GM19438 (cell line): ENCODE data around the gene SPON2.

Experiments used
- ATAC-seq: cut with Tn5 transposase; IDR thresholded peaks from one replicate; pipeline ENCODE4 v1.9.1; 2021; ENCODE audit warnings: low read depth; ENCODE audit not compliant: unreplicated experiment

SPON2 gene

DNA sequence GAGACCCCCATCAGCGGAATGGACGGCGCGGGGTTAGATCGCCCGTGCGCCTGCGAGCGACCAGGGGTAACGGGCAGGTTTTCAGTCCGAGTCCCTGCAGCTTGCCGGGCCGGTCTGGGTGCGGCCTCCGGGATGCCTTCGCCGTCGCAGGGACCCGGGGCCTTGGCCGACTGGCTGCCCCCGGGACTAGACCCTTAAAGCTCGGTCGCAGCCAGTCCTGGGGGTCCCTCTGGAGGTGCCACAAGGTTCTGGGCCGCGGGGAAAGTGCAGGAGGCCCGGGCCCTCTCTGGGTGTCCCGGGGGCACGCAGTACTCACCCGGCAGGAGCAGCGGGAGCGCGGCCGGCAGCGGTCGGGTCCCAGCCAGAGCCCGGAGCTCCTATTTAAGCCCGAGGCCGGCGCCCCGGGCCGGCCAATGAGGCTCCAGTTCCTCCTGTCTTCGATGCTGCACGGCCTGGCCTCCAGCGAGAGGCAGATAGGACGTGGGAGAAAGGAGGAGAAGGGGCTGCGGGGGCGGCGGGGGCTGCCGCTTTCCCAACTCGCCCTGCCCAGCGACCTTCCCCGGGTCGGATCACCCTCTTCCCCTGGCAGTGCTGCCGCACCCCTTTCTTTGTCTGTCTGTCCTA, at the start of gene SPON2:
Gene SPON2, minus strand, starts transcription at position 356 of the 624 bp plus-strand sequence.
- ATAC-seq, result no peak

DNA sequence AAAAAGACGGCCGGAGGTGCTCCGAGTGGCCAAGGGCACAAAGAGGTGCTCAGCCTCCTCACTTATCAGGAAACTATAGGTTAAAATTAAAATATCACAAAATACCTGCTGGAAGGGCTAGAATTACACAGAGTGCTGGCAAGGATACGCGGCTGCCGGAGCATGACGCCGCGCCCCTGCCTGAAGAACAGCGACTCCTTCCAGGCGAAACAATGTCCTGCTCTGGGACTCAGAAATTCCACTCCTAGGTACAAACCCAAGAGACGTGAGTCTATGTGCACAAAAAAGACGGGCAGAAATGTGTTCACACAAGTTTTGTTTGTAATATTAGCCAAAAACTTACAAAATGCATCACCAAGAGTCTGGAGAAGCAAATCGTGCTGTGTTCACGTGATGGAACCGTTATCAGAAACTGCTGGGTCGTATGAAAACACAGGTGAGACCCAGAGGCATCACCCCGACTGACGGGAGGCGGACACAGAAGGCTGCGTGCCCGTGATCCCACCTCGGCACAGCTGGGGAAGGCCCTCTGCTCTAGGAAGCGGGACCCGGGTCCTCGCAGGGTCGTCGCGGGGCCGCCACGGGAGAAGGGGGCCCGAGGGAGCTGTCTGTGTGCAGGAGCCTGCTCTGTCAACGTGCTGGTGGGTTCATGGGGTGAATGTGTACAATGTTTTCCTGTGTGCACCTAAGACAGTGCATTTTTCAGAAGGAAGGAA, 48.9 kb upstream of the SPON2 start:
- no peak for ATAC-seq

DNA sequence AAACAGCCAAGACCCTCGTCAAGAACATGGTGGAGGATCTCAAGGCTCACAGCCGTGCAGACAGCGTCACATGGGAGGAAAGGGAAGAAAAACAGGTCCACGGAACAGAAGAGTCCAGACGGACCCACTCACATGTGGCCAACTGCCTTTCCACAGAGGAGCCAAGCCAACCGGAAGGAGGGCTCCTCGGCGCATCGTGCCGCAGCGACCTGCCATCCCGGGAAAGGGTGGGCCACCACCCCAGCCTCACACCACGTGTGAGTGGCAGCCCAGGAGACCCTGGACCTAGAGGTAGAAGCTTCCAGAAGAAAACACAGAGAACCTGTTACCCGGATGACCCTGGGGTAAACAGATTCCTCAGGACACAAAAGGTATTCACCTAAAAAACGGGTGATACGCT, 48.2 kb upstream of the SPON2 start:
- no peak for ATAC-seq

DNA sequence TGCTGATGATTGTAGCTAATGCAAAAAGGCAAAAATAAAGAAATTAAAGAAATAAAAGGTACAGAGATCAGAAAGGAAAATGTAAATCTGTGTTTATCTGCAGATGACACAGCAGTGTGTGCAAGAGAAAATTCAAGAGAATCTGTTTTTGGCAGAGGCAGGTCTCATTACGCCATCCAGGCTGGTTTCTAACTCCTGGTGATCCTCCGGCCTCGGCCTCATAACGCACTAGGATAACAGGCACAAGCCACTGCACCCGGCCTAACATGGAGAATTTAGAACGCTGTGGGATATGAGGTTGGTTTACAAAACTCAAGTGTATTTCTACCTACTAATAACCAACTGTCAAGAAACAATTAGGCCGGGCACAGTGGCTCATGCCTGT, 47.2 kb upstream of the SPON2 start:
- no peak for ATAC-seq

DNA sequence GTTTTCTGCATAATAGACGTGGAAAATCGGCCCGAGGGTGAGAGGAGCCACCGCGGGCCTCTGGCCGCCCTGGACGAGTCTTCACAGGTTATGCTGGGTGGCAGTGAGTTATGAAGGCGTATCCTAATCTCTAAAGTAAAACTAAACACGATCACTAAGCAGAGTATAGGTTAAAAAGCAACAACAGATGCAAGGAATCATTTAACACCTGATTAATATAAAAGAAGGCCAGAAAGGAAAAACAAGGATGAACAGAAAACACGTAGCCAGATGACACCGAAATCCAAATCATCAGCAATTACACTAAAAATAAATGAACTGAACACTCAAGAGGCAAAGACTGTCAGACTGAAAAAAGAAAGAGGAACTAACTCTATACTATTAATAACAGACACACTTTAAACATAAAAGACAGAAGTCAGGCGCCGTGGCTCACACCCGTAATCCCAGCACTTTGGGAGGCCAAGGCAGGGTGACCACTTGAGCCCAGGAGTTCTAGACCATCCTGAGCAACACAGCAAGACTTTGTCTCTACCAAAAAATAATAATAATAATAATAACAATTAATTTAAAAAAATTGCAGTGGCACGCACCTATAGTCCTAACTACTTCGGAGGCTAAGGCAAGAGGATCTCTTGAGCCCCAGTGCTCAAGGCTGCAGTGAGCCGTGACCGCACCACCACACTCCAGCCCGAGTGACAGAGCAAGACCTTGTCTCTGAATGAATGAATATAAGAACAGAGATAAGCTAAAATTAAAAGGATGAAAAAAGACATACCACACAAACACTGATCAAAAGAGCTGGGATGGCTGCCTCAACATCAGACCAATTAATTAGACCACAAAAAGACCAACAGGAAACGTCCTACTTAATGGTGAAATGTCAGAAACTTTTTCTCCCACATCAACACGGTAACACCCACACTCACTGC, 46.5 kb upstream of the SPON2 start:
- ATAC-seq, result peak; percentile 62

DNA sequence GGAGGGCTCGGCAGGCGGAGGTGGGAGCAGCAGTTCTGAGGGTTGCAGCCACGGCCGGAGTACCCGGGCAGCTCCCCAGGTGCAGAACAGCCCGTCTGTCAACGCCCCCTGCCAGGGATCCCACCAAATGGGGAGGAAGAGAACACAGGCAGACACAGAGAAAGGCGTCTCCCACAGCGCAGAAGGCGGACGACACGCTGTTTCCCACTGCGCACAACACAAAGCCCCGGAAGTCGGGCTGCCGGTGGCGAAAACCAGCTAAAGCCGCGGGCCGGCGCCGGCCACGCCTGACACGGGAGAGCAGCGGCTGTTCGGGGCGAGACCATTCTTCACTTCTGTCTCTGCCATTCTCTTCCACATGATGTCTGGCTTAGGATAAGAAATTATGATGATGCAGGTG, 45.0 kb upstream of the SPON2 start:
- ATAC-seq, result no peak

DNA sequence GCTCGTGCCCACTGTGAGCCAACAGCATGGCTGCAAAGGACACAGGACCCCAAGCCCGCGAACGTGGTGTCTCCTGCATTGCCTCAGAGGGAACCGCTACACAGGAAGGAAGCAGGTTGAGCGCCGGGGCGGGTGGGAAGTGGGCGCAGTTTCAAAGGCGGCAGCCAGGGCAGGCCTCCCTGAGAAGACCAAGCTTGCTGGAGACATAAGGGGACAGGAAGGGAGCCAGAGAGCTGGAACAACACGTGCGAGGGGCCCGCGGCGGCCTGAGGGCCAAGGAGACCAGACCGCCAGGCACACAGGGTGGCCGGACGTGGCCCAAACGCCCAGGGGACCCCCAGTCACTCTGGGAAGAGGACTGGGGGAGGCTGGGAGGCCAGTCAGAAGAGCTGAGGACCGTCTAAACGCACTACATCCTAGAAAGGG, 44.5 kb upstream of the SPON2 start:
- ATAC-seq, result no peak

DNA sequence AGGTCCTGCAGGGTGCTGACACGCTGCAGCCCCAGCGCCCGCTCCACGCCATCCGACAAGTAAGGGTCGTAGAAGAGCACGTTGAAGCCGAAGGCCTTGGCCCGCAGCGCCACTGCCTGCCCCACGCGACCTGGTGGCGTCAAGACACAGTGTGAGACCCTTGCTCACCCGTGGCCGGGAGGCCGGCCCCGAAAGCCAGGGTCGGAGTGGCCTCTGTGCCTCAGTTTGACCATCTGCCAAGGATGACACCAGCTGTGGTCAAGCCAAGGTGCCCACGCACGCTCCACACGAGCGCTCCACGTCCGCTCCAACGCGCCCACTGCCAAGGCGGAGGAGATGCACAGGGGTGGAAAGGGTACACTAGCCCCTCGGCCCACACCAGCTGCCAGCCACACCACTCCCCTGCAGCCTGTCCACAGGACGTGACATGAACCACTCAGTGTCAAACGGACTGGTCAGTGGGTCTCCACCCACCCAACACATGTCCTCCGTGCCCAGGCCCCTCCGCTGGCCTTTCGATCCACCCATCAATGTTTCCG, 43.8 kb upstream of the SPON2 start:
- no peak for ATAC-seq

DNA sequence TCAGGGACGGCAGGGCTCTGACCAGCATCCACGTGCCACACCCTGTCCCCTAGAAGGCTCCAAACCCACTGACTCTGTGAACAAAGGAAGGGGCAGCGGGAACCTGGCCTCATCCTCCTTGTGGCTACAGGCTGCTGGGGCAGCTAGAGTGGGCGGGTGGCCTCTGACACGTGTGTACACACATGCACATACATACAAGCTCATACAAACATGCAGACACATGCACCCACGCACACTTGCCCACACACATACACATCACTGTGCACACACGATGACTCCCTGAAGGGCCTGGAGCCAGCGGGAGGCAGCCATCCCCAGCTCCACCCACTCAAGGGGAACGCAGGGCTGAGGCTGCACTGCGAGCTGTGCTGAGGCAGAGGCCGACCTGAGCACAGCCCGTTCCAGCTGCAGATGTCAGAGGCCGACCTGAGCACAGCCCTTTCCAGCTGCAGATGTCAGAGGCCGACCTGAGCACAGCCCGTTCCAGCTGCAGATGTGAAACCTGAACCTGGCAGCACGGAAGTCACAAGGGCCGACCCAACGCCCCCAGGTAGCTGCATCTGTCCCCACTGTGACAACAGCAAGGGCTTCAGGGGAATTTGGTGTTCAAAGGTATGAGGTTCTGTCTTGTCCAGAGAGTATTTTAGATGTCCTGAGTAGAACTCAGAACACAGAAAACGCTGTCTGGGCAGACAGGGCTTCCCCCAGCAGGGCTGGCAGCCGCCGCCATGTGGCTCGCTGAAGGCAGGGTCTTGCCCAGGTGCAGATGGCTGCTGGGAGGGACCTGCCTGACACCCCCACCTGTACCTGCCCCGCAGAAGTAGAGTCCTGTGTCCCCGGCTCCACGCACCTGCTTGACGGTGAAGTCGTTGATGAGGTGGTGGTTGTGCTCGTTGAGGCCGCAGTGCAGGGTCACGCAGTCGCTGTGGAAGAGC, 43.0 kb upstream of the SPON2 start:
- peak; percentile 60 for ATAC-seq

DNA sequence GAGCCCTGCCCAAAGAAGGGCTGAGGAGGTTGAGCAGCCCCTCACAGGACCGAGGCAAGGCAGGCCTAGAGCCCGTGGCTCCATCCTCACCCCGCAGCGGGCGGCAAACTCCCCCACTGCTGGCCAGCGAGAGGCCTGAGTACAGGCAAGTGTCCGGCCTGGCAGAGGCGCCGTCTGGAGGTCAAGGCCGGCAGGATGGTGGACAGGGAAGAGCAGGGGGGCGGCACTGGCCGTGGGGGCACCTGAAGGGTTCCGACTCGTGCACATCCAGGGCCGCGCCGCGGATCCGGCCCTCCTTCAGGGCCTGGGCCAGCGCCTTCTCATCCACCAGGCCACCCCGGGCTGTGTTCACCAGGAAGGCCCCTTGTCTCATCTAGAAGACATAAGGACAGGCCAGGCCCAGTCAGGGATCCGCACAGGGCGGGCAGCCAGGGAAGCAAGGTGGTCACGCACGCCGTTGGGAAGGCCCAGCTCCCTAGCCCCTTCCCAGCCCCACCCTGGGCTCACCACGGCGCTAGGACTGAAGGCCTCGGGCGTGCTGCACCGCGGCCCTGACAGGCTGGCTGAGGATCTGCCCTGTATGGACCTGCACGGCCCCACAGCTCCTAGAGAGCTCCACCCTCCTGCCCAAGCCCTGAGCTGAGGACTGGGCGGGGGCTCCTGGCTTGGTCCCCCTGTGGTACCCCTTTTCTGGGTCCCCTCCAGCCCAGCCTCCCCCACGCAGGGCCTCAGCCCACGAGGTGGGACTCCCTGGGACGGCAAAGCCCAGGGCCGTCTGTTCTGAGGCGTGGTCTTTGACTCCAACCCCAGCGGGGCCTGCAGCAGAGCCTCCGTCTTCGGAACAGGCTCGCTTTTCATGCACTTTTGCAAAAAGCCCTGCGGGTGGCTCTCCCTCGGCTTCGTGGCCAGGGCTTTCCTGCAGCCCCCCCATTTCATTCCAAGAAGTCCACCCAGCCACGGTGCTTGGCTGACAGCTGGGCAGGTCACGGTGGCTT, 42.0 kb upstream of the SPON2 start:
- ATAC-seq, result no peak

DNA sequence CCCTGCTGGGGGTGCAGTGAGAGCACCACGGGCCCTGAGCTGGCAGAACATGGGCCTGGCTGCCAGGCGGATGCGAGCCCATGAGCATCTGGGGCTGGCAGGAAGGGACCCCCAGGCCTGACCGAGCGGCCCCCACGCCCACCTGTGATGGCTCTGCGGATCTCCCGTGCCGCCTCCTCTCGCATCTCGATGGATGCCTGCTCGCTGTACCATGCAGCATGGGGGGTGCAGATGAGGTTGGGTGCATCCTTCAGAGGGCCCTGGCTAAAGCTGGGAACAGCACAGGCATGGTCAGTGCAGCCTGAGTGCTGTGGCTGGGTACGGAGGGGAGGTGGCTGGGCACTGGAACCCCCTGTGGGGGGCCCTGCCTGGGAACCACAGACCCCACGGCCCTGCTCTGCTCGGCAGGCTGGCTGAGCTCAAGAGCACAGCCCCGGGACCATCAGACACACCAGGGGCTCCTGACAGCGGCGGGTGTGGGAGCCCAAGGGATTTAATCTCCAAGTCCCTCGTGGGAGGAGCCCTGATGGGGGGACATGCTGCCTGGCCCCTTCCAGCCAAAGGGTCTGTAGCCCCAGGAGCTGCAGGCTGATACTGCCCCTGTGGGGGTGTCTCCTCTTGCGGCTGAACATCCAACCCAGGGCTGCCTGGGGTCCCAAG, 41.1 kb upstream of the SPON2 start:
- no peak for ATAC-seq

DNA sequence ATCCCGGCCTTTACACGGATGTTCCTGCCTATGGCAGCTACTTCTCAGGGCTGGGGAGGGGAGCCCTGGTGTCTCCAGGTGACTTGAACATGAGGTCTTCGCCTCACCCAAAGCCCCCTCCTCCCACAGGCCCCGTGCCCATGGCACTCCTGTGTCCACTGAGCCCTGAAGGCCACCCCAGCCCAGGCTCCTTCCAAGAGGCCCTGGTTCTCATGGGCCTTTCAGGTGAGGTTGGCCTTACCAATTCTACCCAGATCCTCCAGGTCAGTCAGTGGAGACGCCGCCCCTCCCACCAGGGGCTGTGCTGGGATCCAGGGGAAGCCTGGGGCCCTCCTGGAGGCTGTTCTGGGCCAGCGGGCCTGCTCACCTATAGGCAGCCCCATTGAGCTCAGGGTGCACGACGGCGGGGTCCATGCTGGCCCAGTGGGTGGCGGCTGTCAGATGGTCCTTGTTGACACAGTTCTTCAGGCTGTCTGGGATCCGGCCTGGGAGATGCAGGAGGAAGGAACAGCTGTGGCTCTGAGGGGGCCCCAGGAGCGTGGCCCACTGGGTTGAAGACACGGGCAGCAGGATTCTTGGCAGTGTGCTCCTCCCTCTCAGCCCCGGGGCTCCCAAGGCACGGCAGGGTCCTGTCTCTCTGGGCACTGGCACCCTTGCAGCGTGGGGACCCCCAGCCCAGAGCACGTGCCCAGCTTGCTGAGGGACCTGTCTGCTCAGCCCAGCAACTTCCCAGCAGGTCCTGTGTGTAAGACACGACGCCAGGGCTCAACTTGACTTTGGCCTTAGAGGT, 40.4 kb upstream of the SPON2 start:
- ATAC-seq, result no peak

DNA sequence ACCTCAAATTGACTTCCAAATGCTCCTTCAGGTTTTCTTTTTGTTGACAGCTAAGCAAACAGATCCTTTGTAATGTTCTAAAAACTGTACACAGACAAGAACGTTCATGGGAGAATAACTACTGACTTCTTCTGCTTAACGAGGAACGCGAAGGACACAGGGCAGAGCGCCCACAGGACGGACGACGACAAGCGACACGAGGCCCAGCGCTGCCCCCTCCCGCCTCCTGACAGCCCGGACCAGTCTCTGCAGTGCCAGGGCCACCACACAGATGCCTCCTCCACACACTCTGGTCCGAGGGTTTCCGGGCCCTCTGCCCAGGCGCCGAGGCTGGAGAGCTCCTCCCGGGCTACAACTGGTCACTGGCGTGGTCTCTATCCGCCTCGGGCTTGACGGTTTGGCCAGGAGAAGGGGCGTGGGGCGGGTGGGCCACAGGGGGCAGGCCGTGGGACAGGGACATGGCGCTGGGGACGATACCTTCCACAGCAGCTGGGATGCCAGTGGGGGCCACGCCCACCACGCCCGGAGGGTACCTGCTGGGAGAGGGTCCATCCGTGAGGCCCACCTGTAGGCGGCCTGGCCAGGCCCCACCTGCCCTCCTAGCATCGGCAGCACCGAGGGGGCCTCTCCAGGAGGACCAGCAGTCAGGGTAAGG, 39.6 kb upstream of the SPON2 start:
- no peak for ATAC-seq

DNA sequence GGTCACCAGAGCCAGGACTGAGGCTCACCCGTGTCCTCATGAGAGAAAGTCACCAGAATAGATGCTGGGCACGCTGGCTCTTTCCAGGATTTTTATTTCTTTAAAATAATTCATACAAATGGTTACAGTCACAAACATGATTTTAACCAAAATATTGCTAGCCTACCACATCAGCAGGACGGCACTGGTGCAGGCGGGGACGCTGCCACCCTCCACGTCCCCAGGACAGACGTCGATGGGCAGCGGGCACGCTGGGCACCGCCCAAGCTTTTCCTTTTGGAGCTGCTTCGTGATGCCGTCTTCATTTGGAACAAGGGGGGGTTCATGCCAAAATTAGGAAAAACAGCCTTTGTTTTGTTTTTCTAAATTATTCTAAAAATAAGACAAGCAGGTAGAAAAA, 39.0 kb upstream of the SPON2 start:
- no peak for ATAC-seq

DNA sequence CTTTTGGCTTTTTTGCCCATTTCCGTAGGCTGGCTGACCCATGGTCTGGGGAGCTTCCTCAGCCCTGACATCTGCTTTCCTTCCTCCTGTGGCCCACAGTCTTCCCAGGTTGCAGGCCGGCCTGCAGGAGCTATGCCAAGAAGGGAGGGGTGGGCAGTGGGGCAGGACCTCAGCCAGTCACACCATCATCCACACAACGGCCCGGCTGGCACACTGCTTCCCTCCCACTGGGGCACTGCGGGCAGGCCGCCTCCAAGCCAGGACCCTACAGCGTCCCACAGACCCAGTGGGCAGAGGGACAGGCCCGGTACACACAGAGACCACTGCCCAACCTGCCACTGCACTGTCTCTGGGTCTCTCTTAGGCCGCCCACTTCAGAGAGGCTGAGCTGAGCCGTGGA, 38.6 kb upstream of the SPON2 start:
- no peak for ATAC-seq

DNA sequence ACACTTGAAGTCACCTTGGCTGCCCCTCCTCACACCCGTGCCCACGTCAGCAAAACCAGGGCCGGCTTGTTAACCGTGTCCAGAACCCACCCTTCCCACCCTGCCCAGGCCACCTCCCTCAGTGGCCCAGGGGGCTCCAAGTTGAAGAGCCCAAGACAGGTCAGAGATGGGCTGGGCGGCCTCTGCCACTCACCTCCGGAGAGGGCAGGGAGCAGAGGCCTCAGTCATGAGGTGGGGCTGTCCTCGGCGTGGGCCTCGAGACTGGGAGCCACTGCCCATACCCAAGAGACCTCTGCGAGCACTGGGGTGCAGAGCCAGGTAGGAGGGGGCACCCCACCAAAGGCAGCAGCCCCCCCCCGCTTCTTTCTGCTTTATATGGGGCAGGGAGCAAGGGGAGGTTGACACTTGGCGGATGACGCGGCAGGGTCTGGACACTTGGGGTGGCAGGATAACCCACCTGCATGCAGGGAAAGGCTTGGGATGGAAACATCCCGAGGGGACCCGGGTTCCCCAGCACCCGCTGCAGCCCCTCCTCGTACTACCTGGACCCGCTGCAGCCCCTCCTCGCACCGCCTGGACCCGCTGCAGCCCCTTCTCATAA, 38.0 kb upstream of the SPON2 start:
- no peak for ATAC-seq

DNA sequence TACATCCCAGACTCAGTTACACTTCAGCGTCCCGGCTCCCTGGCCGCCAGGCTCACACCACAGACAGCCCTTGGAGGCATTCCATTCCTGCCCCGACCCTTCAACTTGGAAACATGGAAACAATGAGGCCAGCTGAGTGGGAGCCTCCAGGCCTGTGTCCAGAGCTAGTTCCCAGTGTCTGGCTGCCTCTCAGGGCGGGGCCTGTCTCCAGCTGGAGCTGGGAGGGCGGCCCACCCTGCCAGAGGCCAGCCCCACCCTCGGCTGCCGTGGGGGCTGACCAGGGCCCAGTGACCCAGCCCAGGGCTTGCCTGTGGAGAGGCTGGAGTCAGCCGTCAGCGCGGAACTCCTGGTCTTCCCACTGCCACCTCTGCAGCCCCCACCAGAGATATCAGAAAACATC, 37.4 kb upstream of the SPON2 start:
- ATAC-seq, result no peak
